ENCODE results near the gene SYCE3.
A peak's percentile ranks its signal among the peaks of the same experiment; 100 is the strongest.
"Not testable (repeated sequence)": the region's sequence is repeated elsewhere in the genome, so short reads cannot be mapped to it uniquely, and the experiment has no call there.

SYCE3 gene, protein sequence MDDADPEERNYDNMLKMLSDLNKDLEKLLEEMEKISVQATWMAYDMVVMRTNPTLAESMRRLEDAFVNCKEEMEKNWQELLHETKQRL

DNA sequence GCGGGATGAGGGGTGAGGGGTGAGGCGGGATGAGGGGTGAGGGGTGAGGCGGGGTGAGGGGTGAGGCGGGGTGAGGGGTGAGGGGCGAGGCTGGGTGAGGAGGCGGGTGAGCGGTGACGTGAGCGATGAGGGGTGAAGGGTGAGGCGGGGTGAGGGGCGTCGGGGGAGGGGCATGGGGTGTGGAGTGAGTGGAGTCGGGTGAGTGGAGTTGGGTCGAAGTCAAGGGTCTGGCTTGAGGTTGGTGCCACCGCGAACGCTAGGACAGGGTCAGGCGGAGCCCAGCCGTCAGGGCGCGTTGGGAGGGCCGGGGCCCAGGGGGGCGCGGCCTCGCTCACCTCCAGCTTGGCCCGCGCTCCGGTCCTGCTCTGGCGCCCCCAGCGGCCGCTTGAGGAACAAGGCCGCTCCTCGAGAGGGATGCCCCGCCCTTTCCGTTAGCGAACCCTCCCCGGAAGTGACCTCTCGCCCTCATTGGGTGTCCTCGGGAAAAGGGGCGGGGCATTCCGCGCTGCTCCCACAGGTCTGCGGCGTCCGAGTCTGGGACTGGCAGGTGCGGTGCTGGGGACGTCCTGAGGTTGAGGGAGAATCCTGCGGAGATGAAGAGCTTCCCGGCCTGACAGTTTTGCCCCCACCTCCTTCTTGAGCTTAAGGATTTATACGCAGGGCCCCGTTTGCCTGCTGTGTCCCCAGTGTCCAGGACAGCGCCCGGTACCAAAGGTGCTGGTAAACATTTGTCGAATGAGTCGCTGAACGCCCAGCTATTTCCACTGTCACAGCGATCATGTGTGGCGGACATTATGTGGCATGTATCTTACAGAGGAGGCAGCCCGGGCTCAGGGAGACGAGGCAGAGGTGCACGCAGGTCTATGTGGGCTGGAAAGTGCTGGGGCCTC is at the start of gene SYCE3:
TSS of gene SYCE3 (minus strand) at position 397 of the 890 bp plus-strand sequence. CDS start 6,514 bp downstream, outside the sequence.
- DNase-seq (ENCODE audit: low read depth in 2 of 2), result peak; percentile 95 to 97

DNA sequence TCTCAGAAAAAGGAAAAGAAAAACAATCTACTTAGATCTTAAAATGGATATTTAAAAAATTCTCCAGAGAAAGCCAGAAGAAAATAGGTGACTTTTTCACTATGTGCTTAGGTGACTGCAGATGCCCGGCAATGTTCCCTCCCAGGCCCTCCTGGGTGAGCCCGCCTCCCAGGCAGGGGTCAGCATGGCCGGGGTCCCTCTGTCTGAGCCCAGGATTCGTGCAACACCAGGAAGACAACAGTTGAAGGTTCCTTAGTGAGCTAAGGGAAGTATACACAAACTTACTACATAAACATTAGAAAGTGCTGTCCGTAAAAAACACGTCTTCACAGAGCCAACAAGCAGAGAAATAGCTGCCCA is 49.4 kb upstream of the SYCE3 start:
- DNase-seq (ENCODE audit: low read depth in 2 of 2), result no peak

DNA sequence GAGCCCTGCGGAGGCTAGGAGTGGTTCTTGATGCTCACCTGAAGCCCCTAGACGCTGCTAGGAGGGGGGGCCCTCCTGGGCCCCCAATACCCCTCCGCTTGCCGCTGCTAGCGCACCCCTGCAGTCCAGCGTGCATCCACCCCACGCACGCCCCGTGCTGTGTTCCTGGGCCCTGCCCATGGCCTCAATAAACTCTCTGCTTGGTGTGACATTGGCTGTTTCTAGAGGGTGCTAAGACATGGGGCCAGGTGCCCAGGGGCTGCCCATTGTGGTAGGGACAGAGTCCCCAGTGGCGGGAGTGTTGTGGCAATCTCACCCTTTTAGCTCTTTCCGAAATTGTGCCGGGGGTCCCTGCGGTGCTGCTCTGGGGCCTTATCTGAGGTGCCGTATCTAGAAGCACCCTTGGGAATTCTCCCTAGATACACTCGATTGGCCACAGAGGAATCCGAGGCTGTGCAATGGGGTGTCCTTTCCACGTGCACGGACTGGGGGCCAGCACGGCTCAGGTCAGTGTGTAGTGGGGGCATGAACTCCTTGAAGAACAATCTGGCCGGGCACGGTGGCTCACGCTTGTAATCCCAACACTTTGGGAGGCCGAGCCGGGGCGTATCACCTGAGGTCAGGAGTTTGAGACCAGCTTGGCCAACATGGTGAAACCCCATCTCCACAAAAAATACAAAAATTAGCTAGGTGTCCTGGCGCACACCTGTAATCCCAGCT is 48.8 kb upstream of the SYCE3 start:
- no peak for DNase-seq (ENCODE audit: low read depth in 2 of 2)

DNA sequence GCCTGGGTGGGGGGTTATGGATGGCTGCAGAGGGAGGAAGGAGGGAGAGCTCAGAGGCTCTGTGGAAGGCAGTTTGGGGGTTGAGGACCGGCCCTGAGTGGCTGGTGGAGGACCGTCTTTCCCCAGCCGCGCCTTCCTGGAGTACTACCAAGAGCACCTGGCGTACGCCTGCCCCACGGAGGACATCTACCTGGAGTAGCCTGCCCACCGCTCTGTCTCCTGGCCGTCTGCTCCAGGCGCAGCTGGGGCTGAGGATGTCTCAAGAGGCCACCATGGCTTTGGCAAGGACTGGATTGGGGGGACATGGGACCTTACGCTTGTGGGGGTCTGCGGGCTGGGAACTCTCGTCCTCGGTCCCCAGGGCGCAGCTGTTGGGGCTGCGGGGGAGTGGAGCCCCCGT is 47.9 kb upstream of the SYCE3 start:
- no peak for DNase-seq (ENCODE audit: low read depth in 2 of 2)

DNA sequence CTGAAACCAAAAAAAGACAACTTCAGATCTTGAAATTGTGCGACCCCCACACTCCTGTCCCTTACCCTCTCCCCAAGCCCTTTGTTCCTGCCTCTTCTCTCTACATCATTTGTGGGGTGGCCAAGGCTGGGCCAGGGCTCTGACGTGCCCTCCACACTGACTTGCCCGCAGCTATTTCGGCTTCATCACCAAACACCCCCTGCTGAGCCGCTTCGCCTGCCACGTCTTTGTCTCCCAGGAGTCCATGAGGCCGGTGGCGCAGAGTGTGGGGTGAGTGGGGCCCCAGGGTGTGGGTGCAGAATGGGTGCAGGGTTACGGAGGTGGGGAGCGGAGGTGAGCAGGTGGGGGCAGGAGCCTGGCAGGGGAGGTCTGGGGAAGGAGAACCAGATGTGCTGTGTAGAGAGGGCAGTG is 47.3 kb upstream of the SYCE3 start:
- no peak for DNase-seq (ENCODE audit: low read depth in 2 of 2)

DNA sequence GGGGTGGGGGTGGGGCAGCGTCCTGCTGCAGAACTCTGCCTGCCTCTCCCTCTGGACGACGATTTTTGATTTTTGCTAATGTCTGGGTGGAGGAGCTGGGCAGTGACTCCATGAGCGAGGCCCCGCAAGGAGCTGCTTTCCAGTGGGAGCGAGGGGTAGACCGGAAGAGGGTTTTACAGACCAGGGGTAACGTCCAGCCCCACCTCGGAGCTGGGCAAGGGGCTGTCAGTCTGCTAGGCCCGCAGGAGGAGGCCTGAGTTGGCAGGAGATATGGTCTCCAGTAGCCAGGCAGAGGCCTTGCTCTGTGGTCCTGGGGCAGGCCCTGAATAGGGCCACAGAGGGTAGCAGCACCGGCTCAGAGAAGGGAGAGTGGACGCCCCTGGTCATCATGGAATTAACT is 46.9 kb upstream of the SYCE3 start:
- no peak for DNase-seq (ENCODE audit: low read depth in 2 of 2)

DNA sequence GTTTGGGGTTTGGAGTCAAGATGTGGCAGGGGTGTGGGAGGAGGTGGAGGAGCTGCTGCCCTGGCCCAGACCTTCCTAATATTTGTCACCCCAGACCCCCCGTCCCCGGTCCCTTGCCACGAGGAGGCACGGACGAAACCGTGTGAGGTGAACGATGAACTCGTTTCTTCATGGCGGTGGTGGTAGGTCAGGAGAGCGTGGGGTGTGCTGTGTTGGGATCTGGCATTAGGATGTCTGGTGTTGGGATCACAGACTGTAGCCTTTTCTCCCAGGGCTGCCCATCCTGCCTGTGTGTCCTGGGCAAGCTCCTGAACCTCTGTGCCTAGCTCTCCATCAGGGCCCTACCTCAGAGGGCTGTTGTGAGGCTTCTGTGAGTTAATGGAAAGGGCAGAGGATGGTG is 46.3 kb upstream of the SYCE3 start:
- DNase-seq (ENCODE audit: low read depth in 2 of 2), result no peak

DNA sequence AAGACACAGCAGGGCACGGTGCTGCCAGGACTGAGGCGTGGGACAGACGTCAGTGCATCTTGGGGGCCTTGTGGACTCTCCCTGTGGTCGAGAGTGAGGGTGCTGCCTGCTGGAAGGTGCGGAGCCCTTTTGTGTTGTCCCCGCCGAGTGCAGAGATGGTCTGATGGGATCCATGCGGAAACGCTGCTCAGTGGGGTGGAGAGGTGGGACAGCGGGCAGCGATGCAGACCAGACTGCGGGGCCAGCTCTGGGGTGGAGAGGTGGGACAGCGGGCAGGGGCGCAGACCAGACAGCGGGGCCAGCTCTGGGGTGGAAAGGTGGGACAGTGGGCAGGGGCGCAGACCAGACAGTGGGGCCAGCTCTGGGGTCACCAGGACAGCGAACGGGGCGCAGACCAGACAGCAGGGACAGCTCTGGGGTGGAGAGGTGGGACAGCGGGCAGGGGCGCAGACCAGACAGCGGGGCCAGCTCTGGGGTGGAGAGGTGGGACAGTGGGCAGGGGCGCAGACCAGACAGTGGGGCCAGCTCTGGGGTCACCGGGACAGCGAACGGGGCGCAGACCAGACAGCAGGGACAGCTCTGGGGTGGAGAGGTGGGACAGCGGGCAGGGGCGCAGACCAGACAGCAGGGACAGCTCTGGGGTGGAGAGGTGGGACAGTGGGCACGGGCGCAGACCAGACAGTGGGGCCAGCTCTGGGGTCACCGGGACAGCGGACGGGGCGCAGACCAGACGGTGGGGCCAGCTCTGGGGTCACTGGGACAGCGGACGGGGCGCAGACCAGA is 45.5 kb upstream of the SYCE3 start:
- DNase-seq (ENCODE audit: low read depth in 2 of 2), result not testable (repeated sequence)

DNA sequence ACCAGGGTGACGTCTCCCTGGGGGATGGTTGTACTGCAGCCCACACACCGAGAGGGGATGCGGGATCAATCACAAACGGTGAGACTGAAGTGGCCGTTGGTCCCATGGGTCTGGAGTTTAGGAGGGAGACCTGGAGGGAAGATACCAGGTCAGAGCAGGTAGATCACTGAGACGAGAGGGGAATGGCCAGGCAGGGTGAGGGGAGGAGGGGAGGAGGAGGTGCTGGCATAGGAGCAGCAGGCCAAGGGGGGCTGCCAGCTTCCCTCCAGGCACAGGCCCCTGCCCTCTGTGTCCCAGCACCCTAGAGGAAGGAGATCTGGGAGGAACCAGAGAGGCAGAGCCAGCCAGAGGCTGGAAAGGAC is 44.9 kb upstream of the SYCE3 start:
- DNase-seq (ENCODE audit: low read depth in 2 of 2), result no peak

DNA sequence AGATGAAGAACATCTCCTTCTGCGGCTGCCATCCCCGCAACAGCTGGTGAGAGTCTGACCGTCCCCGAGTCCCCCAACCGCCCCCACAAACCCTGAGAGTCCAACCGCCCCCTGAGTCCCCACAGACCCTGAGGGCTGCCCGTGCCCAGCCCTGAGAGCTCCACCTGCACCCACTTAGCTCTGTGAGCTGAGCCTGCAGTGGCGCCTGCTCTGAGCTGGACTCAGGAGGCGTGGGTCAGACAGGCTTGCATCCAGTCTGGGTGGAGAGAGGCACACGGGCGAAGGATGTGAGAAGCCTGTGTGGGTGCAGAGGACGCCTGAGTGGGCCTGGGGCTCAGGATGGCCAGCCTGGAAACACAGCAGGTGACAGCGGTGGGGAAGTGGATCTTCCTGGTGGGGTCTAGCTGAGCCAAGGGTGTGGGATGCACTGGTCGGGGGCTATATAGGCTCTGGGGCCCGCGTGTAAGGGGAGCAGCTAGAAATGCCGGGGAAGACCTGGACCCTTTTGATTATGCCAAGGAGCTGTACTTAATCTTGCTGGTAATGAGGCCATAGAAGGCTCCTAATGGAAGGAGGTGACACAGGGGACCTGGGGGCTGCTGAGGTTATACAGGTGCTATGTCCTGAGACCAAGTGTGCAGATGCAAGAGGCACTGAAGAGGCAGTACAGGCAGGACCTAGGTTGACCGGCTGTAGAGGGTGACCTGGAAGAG is 44.4 kb upstream of the SYCE3 start:
- no peak for DNase-seq (ENCODE audit: low read depth in 2 of 2)

DNA sequence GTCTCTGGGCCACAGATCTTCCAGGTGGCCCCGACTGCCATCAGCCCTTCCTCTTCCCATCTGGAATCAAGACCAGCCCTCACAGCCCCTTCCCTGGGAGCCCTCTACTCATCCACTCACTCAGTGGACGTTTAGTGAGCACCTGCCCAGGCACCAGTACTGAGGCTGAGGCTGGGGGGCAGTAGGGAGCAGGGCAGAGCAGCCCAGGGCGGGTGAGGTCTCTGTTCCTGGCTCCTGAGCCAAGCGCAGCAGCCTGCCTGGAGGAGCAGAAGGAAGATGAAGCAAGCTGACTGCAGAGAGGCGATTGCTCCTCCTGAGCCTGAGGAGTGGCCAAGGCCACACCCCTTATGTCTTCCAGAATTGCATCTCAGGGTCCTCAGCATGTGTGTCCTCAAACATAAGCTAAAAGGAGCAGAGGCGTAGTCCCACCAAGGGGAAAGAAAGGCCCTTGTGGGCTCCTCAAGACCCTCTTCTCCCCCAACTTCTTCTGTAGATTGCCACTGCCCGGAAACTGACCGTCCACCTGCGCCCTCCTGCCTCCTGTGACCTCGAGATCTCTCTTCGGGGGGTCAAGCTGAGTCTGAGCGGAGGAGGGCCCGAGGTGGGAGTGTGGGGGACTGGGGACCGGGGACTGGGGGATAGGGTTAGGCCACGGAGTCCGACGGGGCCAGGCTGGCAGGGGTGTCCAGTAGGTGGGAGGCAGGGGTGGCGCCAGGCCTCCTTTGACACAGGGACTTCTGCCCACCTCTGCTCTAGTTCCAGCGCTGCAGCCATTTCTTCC is 43.6 kb upstream of the SYCE3 start:
- no peak for DNase-seq (ENCODE audit: low read depth in 2 of 2)

DNA sequence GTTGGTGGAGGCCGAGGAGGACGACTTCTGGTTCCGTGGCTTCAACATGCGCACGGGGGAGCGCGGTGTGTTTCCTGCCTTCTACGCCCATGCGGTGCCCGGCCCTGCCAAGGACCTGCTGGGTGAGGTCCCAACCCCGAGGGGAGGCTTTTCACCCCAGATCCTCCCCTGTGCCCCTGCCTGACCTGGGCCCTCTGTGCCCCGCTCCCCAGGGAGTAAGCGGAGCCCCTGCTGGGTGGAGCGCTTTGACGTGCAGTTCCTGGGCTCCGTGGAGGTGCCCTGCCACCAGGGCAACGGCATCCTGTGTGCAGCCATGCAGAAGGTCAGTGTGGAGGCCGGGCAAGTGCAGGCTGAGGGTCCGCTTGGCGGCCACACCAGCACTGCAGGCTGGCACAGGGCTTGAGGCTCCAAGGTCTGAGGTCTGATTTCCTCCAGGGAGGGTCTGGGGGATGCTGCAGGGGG is 42.9 kb upstream of the SYCE3 start:
- no peak for DNase-seq (ENCODE audit: low read depth in 2 of 2)

DNA sequence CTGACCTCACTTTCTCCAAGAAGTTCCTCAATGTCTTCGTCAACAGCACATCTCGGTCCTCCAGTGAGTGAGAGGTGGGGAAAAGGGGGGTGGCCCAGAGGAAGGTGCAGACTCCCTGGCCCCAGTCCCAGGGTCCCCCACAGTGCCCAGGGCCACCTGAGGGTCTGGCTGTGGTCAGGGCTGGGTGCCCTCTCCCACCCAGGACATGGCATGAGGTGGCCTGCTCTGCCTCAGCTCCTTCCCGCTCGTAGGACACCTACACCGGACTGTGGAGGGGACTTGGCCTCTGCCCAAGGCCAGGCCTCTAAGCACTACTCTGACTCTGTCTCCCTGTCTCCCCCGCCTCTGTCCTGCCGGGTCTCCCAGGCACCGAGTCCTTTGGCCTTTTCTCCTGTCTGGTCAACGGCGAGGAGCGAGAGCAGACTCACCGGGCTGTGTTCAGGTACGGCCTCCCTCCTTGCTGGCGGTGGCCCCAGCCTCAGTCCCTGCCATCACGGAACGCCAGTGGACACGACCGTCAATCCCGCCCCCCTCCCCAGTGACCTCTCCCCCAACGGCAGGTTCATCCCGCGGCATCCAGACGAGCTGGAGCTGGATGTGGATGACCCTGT is 42.4 kb upstream of the SYCE3 start:
- DNase-seq (ENCODE audit: low read depth in 2 of 2), result no peak

DNA sequence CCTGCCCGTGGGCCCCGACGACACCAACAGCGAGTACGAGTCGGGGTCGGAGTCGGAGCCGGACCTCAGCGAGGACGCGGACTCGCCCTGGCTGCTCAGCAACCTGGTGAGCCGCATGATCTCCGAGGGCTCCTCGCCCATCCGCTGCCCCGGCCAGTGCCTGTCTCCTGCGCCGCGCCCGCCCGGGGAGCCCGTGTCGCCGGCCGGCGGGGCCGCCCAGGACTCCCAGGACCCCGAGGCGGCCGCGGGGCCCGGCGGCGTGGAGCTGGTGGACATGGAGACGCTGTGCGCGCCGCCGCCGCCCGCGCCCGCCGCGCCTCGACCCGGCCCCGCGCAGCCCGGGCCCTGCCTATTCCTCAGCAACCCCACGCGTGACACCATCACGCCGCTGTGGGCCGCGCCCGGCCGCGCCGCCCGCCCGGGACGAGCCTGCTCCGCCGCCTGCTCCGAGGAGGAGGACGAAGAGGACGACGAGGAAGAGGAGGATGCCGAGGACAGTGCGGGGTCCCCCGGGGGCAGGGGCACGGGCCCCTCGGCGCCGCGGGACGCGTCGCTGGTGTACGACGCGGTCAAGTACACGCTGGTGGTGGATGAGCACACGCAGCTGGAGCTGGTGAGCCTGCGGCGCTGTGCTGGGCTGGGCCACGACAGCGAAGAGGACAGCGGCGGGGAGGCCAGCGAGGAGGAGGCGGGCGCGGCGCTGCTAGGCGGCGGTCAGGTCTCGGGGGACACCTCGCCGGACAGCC is 41.7 kb upstream of the SYCE3 start:
- DNase-seq (ENCODE audit: low read depth in 2 of 2), result no peak

DNA sequence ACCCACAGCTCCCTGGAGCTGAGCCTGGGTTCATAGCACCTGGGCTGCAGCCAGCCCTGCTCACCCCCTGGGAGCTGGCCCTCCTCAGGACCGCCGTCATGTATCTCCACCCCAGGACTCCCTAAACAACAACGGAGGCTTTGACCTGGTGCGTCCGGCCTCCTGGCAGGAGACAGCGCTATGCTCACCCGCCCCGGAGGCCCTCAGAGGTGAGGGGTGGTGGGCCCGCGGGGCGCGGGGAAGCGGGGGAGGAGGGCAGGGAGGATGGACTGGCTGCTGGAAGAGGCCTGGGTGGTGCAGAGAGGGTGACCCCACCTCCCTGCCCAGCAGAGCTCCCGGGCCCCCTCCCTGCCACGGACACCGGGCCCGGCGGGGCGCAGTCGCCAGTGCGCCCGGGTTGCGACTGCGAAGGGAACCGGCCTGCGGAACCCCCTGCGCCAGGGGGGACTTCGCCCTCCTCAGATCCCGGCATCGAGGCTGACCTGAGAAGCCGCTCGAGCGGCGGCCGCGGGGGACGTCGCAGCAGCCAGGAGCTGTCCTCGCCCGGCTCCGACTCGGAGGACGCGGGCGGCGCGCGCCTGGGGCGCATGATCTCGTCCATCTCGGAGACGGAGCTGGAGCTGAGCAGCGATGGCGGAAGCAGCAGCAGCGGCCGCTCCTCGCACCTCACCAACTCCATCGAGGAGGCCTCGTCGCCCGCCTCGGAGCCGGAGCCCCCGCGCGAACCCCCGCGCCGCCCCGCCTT is 41.0 kb upstream of the SYCE3 start:
- DNase-seq (ENCODE audit: low read depth in 2 of 2), result no peak

DNA sequence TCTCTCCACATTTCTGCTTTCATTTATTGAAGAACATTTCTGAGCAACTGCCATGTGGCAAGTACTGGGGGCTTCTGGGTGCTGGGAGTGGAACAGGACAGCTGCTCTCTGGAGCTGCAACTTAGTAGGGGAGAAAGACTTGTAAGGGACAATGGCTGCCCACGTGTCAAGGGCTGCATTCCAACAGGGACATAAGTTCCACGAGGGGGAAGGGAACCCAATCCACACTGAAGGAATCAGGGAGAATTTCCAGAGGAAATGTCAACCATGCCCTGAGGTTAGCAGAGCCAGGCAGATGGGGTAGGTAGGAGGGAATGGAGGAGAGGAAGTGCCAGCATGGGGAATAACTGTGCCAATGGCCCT is 39.6 kb upstream of the SYCE3 start:
- DNase-seq (ENCODE audit: low read depth in 2 of 2), result no peak

DNA sequence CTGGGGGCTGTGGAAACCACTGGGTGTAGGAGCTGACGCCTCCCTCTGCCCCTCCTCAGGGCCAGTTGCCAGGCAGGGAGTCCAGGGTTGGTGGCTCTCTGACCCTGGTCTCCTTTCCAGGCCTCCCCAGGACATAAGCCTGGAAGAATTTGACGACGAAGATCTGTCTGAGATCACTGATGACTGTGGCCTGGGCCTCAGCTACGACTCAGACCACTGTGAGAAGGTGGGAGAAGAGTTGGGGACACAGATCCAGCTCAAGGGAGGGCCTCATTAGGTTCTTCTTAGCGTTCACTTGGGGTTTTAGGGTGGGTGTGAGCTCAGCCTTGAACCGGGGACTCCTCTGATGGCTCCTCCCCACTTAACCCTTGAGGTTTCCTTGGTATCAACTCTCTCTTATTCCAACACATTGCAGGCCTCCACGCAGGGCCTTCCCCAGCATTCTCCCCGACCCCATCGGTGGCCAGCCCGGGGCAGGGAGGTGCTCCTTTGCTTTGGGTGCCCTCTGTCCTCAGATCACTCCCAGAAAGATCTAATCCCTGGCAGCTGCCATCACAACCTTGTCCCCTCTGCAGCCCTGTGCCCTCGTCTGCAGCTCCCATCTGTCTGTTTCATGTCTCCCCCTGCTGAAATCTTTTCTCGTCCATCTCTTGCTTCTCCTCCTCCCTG is 39.1 kb upstream of the SYCE3 start:
- no peak for DNase-seq (ENCODE audit: low read depth in 2 of 2)

DNA sequence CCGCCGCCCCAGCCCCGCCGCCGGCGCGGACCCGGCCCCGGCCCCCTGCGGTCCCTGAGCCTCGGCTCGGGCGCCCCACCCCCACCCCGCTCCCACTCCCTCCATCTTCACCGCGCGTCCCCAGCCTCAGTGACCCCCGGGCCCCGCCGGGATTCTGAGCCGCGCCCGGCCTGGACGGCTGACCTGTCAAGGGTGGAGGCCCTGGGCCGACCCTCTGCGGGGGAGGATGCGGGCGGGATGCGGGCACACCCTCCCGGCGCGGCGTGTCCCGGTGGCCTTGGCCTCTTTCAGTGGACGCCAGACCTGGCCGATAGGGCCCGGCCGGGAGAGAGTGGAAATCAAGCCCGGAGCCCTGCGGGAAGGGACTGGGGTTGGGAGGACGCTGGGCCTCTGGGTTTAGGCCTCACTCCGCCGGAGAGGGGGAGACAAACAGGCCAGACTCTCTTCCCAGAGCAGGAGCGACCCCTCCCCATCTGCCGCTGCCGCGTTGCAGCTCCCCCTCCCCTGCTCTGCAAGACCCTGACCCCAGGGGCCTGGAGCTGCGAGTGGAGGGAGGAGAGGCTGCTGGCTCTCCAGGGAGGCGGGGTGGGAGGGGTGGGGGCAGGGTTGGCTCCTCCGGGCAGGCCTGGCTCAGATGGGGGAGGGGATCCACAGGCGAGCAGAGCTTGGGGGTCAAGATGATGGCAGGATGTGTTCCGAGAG is 38.4 kb upstream of the SYCE3 start:
- no peak for DNase-seq (ENCODE audit: low read depth in 2 of 2)

Data from stimulated activated CD4-positive, alpha-beta T cell treated with anti-CD3 and anti-CD28 coated beads, Interleukin-15, amount 100 ng/mL, for 48 hours (primary cell).